HG03432 (cell line): ENCODE data around the gene SLC16A12.
"Not testable (repeated sequence)": the region's sequence is repeated elsewhere in the genome, so short reads cannot be mapped to it uniquely, and the experiment has no call there.

Experiments used
- ATAC-seq: cut with Tn5 transposase; IDR thresholded peaks from one replicate; pipeline ENCODE4 v1.9.1; 2021; ENCODE audit warnings: mild to moderate bottlenecking, moderate library complexity; ENCODE audit not compliant: unreplicated experiment

Gene SLC16A12

DNA sequence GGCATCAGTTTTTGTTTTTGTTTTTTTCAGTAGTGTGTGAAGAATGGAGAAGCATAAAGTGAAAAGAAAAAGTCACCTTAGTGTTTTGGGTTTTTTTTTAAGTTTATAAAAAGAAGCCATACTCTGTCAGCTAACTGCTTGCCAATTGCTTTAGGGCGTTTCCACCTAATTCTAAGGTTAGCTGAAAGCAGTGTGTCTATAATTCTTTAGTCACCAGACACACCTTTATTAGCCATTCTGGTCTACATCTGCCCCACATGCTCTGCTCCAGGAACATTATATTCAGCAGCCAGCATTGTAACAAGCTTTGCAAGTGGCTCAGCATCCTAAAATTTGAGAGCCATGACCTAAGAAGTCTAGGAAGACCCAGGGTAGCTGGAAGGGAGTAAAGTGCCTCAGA, 14.1 kb upstream of the SLC16A12 start:
- ATAC-seq, result no peak

DNA sequence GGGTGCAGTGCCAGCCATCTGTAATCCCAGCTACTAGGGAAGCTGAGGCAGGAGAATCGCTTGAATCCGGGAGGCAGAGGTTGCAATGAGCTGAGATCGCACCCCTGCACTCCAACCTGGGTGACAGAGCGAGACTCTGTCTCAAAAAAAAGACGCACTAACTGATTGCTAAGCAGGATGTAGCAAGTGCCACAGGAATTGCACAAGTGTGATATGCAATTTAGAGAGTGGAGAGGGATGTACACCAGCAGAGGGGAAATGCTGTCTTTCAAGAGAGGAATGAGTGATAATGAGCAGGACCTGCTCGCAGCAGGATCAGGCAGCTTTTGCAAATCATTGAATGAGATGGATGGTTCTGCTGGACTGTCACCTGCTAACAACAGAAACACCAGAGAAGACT, 13.3 kb upstream of the SLC16A12 start:
- no peak for ATAC-seq

GRCh38 chr10:89547853-89548513, 12.6 kb upstream of the SLC16A12 start:
- no peak for ATAC-seq

- ATAC-seq, result not testable (repeated sequence)
Measured at GRCh38 chr10:89546651-89547050, 11.3 kb upstream of the SLC16A12 start.

DNA sequence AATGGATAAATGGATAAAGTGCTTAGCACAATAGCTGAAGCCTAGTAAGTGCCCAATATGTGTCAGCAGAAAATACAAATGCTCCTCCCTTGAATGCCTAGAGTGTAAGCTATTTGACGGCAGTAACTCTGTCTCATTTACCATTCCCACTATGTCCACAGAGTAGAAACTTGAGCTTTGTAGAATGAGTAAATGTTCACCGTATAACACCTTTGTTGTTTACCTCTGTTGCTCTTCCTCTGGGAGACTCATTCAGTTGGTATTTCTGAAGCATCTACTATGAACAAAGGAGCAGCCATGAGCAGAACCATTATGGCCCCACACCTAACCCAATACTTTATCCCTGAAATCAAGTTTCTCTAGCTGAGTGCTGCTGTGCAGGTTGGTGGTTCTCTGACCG, 8.4 kb upstream of the SLC16A12 start:
- ATAC-seq, result no peak

DNA sequence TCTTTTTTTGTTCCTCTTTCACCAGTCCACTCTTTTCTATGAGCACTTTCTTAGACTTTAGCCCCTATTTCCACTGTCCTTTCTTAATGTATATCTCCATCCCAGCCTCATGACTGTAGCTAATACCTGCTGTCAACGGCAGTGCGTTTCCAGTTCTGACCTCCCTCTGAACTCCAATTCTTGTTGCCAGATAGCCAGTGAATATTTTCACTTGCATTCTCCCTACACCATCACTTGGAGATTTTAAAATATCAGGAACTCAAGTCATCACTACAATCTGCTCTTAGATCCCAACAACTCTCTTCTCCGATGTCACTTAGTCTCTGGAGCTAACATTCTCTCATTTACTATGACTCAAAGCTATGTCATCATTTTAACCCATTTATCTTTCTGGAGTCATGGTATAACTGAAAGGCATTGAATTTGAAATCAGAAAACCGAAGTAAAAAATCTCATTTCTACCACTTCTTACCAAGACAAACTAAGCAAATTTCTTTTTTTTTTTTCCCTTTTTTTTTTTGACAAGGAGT, 5.1 kb upstream of the SLC16A12 start:
- ATAC-seq, result no peak

DNA sequence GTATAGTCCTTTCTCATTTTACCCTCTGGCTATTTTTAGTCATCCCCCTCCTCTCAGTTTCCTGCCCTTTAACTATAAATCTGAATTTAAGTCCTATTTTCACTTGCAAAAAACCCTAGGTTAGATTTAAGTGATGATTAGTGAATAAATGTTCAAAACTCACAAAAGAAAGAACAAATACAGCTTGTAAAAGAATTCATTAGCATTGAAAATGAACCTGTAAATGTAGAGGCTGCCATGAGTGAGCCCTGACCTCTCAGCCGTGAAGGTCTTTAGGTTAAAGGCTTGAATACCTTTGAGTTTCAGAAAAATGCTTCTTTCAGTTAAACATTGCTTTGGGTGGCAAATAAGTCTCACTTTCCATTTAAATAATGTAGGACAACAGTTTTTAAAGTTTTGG, 2.0 kb upstream of the SLC16A12 start:
- ATAC-seq, result no peak

- ATAC-seq, result no peak
Measured at GRCh38 chr10:89536013-89536354, 590 bp upstream of the SLC16A12 start.

GRCh38 chr10:89534826-89535166, 598 bp downstream of the SLC16A12 start:
- no peak for ATAC-seq

DNA sequence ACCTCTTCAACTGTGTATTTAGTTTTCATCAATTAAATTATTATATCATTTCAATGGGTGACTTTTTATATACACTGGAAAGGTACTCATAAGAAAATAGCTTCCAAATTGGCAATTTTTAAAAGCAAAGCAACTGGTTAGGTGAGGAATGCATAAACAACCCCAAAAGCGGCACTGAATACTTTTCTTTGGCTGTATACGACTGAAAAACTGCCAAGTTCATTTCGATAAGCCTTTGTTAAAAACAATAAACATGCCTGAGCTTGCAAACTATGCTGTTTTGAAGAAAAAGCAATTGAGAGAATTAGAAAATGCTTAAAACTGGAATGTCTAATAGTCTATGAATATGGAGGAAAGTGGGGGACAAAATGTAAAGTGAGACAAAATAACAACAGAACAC, 2.9 kb downstream of the SLC16A12 start:
- no peak for ATAC-seq

DNA sequence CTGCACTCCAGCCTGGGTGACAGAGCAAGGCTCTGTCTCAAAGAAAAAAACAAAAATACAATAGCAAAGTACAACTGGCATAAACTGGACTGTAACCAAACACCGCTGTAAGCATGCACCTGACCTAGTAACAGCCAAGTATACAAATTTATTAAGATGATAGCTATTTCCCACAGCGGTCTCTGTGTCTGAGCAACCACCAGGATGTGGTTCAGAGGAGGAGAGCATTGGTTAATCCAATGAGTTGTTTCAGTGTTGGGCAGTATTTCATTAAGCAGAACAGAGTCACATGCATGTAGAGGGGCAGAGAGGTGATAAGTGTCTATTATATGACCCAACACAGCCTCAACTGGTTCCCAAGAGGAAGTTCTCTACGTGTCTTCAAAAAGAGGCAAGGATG, 4.0 kb downstream of the SLC16A12 start:
- no peak for ATAC-seq

- not testable (repeated sequence) for ATAC-seq
Measured at GRCh38 chr10:89529711-89530110, 5.7 kb downstream of the SLC16A12 start.

GRCh38 chr10:89526358-89526757, 9.0 kb downstream of the SLC16A12 start:
- ATAC-seq, result no peak

GRCh38 chr10:89525556-89525955, 9.8 kb downstream of the SLC16A12 start:
- ATAC-seq, result no peak

- no peak for ATAC-seq
Measured at GRCh38 chr10:89524279-89524678, 11.1 kb downstream of the SLC16A12 start.

GRCh38 chr10:89523274-89523673, 12.1 kb downstream of the SLC16A12 start:
- ATAC-seq, result no peak

- ATAC-seq, result no peak
Measured at GRCh38 chr10:89522463-89522862, 12.9 kb downstream of the SLC16A12 start.

DNA sequence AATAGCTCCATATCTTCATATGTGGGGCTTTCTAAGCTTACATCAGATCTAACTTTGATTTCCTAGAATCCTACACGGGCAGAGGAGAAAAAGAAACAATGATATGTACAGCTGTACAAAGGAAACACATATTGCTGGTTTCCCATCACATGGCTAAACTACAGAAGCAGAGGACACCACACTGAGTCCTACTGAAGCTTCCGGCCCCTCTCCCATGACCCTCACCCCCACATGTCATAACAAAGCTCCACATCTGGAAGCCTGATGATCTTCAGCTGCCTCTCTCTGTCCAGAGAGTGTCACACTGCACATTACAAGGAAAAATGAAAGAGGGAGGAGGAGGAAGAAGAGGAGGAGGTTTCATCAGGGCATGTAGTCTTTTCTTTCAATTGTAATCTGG, 14.0 kb downstream of the SLC16A12 start:
- ATAC-seq, result no peak

DNA sequence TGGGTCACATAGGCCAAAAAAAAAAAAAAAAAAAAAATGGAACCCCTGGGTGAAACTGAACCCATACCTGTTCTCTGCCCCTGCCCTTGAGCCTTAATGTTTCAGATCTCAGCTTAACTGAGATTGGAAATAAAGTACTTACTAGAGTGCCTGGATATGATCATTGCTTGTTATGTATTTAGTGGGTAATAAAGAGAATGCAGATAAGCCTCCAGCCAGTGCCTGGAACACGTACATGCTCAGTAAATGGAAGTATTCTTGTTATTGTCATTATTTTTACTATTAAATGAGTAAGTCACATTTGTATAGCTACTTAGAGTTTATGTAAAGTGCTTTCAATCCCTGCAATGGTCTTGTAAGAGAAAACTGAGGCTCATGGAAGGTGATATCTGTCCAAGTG, 14.7 kb downstream of the SLC16A12 start:
- ATAC-seq, result no peak

GRCh38 chr10:89518876-89519842, 16.2 kb downstream of the SLC16A12 start:
- no peak for ATAC-seq

- ATAC-seq, result no peak
Measured at GRCh38 chr10:89518108-89518507, 17.3 kb downstream of the SLC16A12 start.

GRCh38 chr10:89516149-89516832, 19.1 kb downstream of the SLC16A12 start:
- no peak for ATAC-seq
